ENCODE measurements around the gene C16orf78. TPM values are rescaled to one million over a fixed set of nuclear protein-coding genes. Genes with fewer than 3 reads are reported as not detected.

Gene C16orf78
- polyA plus RNA-seq, 3 donors: not detected

GRCh38 chr16:49419006-49419405 is 45.4 kb downstream of the C16orf78 start:
- H3K4me2 ChIP-seq (replicated peaks; ENCODE audit: extremely low read depth, low read length, poor library complexity, severe bottlenecking): no peak overlapping the region
- H3K9me3 ChIP-seq (replicated peaks in 1 of 2; ENCODE audit: control insufficient read depth in 1 of 2, insufficient read depth in 1 of 2, low read length in 2 of 2): no peaks in the 10 kb centered on the region
- no peak overlapping the region for H3K27ac ChIP-seq (ENCODE audit: low read depth in 1 of 2, low read length in 2 of 2)
- peaks cover 0 to 3% (median 0%) of the 10 kb centered on the region in 7 donors for H3K9me3 Mint-ChIP-seq
- no peaks in the 10 kb centered on the region for H3K36me3 ChIP-seq (replicated peaks in 1 of 2; ENCODE audit: control insufficient read depth in 1 of 2, insufficient read depth in 2 of 2, low read length in 2 of 2)
- no peaks in the 10 kb centered on the region for H3K4me1 Mint-ChIP-seq
- no peak overlapping the region for H3K9ac ChIP-seq (ENCODE audit: insufficient read depth, low read length, poor library complexity, severe bottlenecking)
- no peaks in the 10 kb centered on the region for H3K27me3 ChIP-seq (ENCODE audit: control insufficient read depth in 2 of 2, insufficient read depth in 2 of 2, low read length in 2 of 2)
- H3K36me3 Mint-ChIP-seq: no peaks in the 10 kb centered on the region
- H3K27me3 Mint-ChIP-seq (ENCODE audit: low read depth in 3 of 3): peaks cover 1 to 10% (median 2%) of the 10 kb centered on the region in 3 donors
- no peaks in the 10 kb centered on the region for H4K20me1 ChIP-seq (ENCODE audit: insufficient read depth, low read length)
- no peaks in the 10 kb centered on the region for H3K4me1 ChIP-seq (ENCODE audit: control insufficient read depth in 1 of 2, insufficient read depth in 2 of 2, low read length in 2 of 2)
- no peaks in the 10 kb centered on the region for H3K79me2 ChIP-seq (ENCODE audit: insufficient read depth, low read length)
- 98% methylated on average over 6 of the region's 13 CpGs for WGBS (ENCODE audit: insufficient coverage)
- H3K27ac Mint-ChIP-seq: no peak overlapping the region
- DNase-seq: no peak
- H3K4me3 ChIP-seq (replicated peaks in 1 of 3; ENCODE audit: low read depth in 2 of 3, low read length in 3 of 3): no peak overlapping the region
- H3K4me3 Mint-ChIP-seq: no peak overlapping the region
- intact Hi-C loops (cut with micrococcal nuclease): no loop called here
- TF ChIP-seq, protein P1, sequence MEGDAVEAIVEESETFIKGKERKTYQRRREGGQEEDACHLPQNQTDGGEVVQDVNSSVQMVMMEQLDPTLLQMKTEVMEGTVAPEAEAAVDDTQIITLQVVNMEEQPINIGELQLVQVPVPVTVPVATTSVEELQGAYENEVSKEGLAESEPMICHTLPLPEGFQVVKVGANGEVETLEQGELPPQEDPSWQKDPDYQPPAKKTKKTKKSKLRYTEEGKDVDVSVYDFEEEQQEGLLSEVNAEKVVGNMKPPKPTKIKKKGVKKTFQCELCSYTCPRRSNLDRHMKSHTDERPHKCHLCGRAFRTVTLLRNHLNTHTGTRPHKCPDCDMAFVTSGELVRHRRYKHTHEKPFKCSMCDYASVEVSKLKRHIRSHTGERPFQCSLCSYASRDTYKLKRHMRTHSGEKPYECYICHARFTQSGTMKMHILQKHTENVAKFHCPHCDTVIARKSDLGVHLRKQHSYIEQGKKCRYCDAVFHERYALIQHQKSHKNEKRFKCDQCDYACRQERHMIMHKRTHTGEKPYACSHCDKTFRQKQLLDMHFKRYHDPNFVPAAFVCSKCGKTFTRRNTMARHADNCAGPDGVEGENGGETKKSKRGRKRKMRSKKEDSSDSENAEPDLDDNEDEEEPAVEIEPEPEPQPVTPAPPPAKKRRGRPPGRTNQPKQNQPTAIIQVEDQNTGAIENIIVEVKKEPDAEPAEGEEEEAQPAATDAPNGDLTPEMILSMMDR (IDR thresholded peaks at IDR 0.05): no peak
- no peak overlapping the region for H2AFZ ChIP-seq (ENCODE audit: insufficient read depth, low read depth, low read length, poor library complexity, severe bottlenecking)

DNA sequence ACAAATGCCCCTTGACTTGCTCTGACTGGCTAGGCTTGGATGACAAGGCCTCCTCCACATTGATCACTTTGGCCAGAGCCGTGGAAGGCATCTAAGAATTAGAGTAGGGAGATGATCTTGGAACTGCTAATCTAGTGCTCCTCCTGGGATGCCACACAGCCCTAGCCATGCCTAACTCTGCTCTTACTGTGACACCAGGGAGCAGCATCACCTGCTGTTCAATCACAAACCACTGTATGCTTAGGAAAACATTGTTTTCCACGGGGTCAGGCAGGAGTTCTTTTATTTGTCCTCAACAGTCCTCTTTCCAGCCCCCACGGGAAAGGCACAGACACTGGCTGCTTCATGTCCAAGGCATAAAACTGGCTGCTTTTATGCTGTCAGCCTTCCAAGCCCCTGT is 46.3 kb downstream of the C16orf78 start:
- intact Hi-C loops (cut with micrococcal nuclease): no loop called here
- no peak overlapping the region for H3K4me3 ChIP-seq (replicated peaks in 1 of 3; ENCODE audit: low read depth in 2 of 3, low read length in 3 of 3)
- H3K9me3 ChIP-seq (replicated peaks in 1 of 2; ENCODE audit: control insufficient read depth in 1 of 2, insufficient read depth in 1 of 2, low read length in 2 of 2): no peaks in the 10 kb centered on the region
- H3K27ac ChIP-seq (ENCODE audit: low read depth in 1 of 2, low read length in 2 of 2): no peak overlapping the region
- TF ChIP-seq, protein P1 (IDR thresholded peaks at IDR 0.05): no peak
- no peaks in the 10 kb centered on the region for H3K36me3 ChIP-seq (replicated peaks in 1 of 2; ENCODE audit: control insufficient read depth in 1 of 2, insufficient read depth in 2 of 2, low read length in 2 of 2)
- H3K36me3 Mint-ChIP-seq: no peaks in the 10 kb centered on the region
- H3K4me1 Mint-ChIP-seq: no peaks in the 10 kb centered on the region
- H3K27ac Mint-ChIP-seq: no peak overlapping the region
- 82% methylated on average over 2 of the region's 3 CpGs for WGBS (ENCODE audit: insufficient coverage)
- H3K9me3 Mint-ChIP-seq: peaks cover 0 to 3% (median 0%) of the 10 kb centered on the region in 7 donors
- no peaks in the 10 kb centered on the region for H4K20me1 ChIP-seq (ENCODE audit: insufficient read depth, low read length)
- H3K4me2 ChIP-seq (replicated peaks; ENCODE audit: extremely low read depth, low read length, poor library complexity, severe bottlenecking): no peak overlapping the region
- H3K9ac ChIP-seq (ENCODE audit: insufficient read depth, low read length, poor library complexity, severe bottlenecking): no peak overlapping the region
- peaks cover 1 to 10% (median 3%) of the 10 kb centered on the region in 3 donors for H3K27me3 Mint-ChIP-seq (ENCODE audit: low read depth in 3 of 3)
- H3K4me3 Mint-ChIP-seq: no peak overlapping the region
- no peaks in the 10 kb centered on the region for H3K79me2 ChIP-seq (ENCODE audit: insufficient read depth, low read length)
- no peaks in the 10 kb centered on the region for H3K27me3 ChIP-seq (ENCODE audit: control insufficient read depth in 2 of 2, insufficient read depth in 2 of 2, low read length in 2 of 2)
- no peaks in the 10 kb centered on the region for H3K4me1 ChIP-seq (ENCODE audit: control insufficient read depth in 1 of 2, insufficient read depth in 2 of 2, low read length in 2 of 2)
- no peak overlapping the region for H2AFZ ChIP-seq (ENCODE audit: insufficient read depth, low read depth, low read length, poor library complexity, severe bottlenecking)
- DNase-seq: no peak
